Measurements from ENCODE around the gene HTR3C. TPM values are rescaled to one million over a fixed set of nuclear protein-coding genes. Genes with fewer than 3 reads are reported as not detected.
"Not testable (repeated sequence)": the region's sequence is repeated elsewhere in the genome, so short reads cannot be mapped to it uniquely, and the experiment has no call there.

HTR3C gene
- total RNA-seq, 2 donors from 2014 or later: not detected

DNA sequence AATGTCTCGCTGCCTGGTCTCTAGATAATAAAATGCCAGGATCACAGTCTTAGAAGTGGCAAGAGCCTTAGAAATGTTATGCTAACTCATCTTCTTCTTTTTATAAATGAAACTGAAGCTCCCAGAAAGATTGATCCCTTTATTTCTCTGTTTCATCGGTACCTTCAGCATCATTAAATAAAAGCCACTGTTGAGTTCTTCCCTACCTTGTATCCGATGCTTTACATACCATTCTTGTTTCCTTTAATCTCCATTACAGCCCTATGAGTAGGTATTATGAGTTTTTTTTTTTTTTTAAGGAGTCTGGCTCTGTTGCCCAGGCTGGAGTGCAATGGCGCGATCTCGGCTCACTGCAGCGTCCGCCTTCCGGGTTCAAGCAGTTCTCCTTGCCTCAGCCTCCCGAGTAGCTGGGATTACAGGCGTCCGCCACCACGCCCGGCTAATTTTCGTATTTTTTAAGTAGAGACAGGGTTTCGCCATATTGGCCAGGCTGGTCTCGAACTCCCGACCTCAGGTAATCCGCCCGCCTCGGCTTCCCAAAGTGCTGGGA, 34.3 kb upstream of the HTR3C start:
- peaks cover 20% of the 10 kb centered on the region for H3K4me1 Mint-ChIP-seq
- peak overlapping the region; percentile 75 for H3K9ac ChIP-seq (ENCODE audit: extremely low read depth, low read length, poor library complexity, severe bottlenecking)
- H3K4me1 ChIP-seq (ENCODE audit: control insufficient read depth, insufficient read depth, low read length): no peaks in the 10 kb centered on the region
- no peak for DNase-seq
- TF ChIP-seq, protein P1, sequence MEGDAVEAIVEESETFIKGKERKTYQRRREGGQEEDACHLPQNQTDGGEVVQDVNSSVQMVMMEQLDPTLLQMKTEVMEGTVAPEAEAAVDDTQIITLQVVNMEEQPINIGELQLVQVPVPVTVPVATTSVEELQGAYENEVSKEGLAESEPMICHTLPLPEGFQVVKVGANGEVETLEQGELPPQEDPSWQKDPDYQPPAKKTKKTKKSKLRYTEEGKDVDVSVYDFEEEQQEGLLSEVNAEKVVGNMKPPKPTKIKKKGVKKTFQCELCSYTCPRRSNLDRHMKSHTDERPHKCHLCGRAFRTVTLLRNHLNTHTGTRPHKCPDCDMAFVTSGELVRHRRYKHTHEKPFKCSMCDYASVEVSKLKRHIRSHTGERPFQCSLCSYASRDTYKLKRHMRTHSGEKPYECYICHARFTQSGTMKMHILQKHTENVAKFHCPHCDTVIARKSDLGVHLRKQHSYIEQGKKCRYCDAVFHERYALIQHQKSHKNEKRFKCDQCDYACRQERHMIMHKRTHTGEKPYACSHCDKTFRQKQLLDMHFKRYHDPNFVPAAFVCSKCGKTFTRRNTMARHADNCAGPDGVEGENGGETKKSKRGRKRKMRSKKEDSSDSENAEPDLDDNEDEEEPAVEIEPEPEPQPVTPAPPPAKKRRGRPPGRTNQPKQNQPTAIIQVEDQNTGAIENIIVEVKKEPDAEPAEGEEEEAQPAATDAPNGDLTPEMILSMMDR (conservative IDR thresholded peaks at IDR 0.05): no peak
- H3K4me3 Mint-ChIP-seq: peak overlapping the region; percentile 98
- H3K9me3 Mint-ChIP-seq: no peaks in the 10 kb centered on the region
- H3K4me3 ChIP-seq (ENCODE audit: low read length): peak overlapping the region; percentile 96
- no peaks in the 10 kb centered on the region for H3K27me3 ChIP-seq (ENCODE audit: control insufficient read depth, insufficient read depth, low read length, poor library complexity, severe bottlenecking)
- peaks cover 3% of the 10 kb centered on the region for H3K36me3 ChIP-seq (ENCODE audit: control insufficient read depth, insufficient read depth, low read length)
- peak overlapping the region; percentile 99 for H3K27ac Mint-ChIP-seq
- peaks cover 6% of the 10 kb centered on the region for H3K36me3 Mint-ChIP-seq (ENCODE audit: low read depth)
- WGBS, 2 experiments (ENCODE audit: insufficient coverage in 1 of 2, insufficient read length in 1 of 2): 89 to 92% methylated on average over 5 to 21 of the region's 21 CpGs
- no peaks in the 10 kb centered on the region for H3K9me3 ChIP-seq (ENCODE audit: control insufficient read depth, low read length)
- H3K27ac ChIP-seq (ENCODE audit: low read depth, low read length): peak overlapping the region; percentile 77
- peaks cover 5% of the 10 kb centered on the region for H3K27me3 Mint-ChIP-seq (ENCODE audit: insufficient read depth)

DNA sequence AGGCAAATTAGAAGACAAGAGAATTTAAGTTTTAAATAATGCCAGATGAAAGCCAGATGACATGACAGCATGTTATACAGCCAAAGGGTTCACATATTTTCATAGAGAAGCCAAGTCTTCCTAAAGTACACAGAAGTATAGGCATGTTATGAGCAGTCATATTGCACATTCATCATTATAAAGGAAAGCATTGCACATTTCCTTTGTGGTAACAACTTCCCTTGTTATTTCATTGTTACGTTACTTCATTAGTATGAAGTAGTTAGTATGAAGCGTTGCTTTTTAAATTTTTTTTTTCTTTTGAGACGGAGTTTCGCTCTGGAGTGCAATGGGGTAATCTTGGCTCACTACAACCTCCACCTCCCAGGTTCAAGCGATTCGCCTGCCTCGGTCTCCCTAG, 30.5 kb upstream of the HTR3C start:
- Mint-ChIP-seq H3K4me1 (no peaks in the 10 kb centered on the region), H3K4me3 (no peak overlapping the region), H3K27ac (no peak overlapping the region), H3K9me3 (no peaks in the 10 kb centered on the region), H3K36me3 (ENCODE audit: low read depth) (no peaks in the 10 kb centered on the region), H3K27me3 (ENCODE audit: insufficient read depth) (peaks cover 15% of the 10 kb centered on the region)
- H3K27me3 ChIP-seq (ENCODE audit: control insufficient read depth, insufficient read depth, low read length, poor library complexity, severe bottlenecking): no peaks in the 10 kb centered on the region
- no peak overlapping the region for H3K4me3 ChIP-seq (ENCODE audit: low read length)
- no peak for DNase-seq
- H3K9ac ChIP-seq (ENCODE audit: extremely low read depth, low read length, poor library complexity, severe bottlenecking): no peak overlapping the region
- WGBS, 2 experiments (ENCODE audit: insufficient coverage in 1 of 2, insufficient read length in 1 of 2): 96 to 100% methylated on average over 3 to 6 of the region's 7 CpGs
- no peaks in the 10 kb centered on the region for H3K4me1 ChIP-seq (ENCODE audit: control insufficient read depth, insufficient read depth, low read length)
- no peaks in the 10 kb centered on the region for H3K36me3 ChIP-seq (ENCODE audit: control insufficient read depth, insufficient read depth, low read length)
- no peaks in the 10 kb centered on the region for H3K9me3 ChIP-seq (ENCODE audit: control insufficient read depth, low read length)
- H3K27ac ChIP-seq (ENCODE audit: low read depth, low read length): no peak overlapping the region
- TF ChIP-seq, protein P1 (conservative IDR thresholded peaks at IDR 0.05): no peak

DNA sequence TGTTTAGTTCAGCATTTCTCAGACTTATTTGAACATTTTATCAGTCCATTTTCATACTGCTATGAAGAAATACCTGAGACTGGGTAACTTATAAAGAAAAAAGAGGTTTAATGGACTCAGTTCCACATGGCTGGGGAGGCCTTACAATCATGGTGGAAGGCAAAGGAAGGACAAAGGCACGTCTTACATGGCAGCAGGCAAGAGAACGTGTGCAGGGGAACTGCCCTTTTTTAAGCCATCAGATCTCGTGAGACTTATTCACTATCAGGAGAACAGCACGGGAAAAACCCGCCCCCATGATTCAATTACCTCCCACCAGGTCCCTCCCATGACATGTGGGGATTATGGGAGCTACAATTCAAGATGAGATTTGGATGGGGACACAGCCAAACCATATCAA, 27.6 kb upstream of the HTR3C start:
- H3K27ac Mint-ChIP-seq: not testable (repeated sequence)
- 76 to 96% methylated on average over 3 to 5 of the region's 5 CpGs for WGBS, 2 experiments (ENCODE audit: insufficient coverage in 1 of 2, insufficient read length in 1 of 2)
- H3K27me3 Mint-ChIP-seq (ENCODE audit: insufficient read depth): peaks cover 18% of the 10 kb centered on the region

DNA sequence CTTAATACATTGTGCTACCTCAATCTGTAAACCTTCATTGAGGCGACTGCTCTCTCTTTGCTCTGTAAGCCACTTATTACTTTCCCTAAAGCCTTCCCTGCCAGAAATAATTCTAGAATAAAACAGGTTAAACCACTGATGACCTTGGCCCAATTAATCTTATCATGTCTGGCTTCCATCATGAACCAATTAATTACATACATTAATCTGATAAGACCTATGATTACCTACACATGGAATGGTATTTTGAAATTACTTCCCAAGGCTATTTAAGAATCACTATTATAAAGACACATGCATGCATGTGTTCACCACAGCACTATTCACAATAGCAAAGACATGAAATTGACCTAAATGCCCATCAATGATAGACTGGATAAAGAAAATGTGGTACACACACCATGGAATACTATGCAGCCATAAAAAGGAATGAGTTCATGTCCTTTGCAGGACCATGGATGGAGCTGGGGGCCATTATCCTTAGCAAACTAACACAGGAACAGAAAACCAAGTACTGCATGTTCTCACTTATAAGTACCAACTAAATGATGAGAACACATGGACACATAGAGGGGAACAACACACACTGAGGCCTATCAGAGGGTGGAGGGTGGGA, 24.5 kb upstream of the HTR3C start:
- H3K27ac Mint-ChIP-seq; H3K4me1 Mint-ChIP-seq; H3K36me3 Mint-ChIP-seq (ENCODE audit: low read depth); H3K4me3 Mint-ChIP-seq; H3K27ac ChIP-seq (ENCODE audit: low read depth, low read length); H3K9ac ChIP-seq (ENCODE audit: extremely low read depth, low read length, poor library complexity, severe bottlenecking); DNase-seq; H3K27me3 ChIP-seq (ENCODE audit: control insufficient read depth, insufficient read depth, low read length, poor library complexity, severe bottlenecking); H3K9me3 ChIP-seq (ENCODE audit: control insufficient read depth, low read length); H3K36me3 ChIP-seq (ENCODE audit: control insufficient read depth, insufficient read depth, low read length); H3K4me1 ChIP-seq (ENCODE audit: control insufficient read depth, insufficient read depth, low read length); H3K4me3 ChIP-seq (ENCODE audit: low read length); H3K9me3 Mint-ChIP-seq: not testable (repeated sequence)
- H3K27me3 Mint-ChIP-seq (ENCODE audit: insufficient read depth): peaks cover 14% of the 10 kb centered on the region
- 98 to 100% methylated on average over 1 of the region's 1 CpG for WGBS, 2 experiments (ENCODE audit: insufficient coverage in 1 of 2, insufficient read length in 1 of 2)

More for the DNA sequence above, 27.6 kb upstream of the HTR3C start:
- H3K27ac ChIP-seq (ENCODE audit: low read depth, low read length); H3K9me3 Mint-ChIP-seq; H3K9me3 ChIP-seq (ENCODE audit: control insufficient read depth, low read length); H3K4me1 Mint-ChIP-seq; H3K9ac ChIP-seq (ENCODE audit: extremely low read depth, low read length, poor library complexity, severe bottlenecking); H3K4me1 ChIP-seq (ENCODE audit: control insufficient read depth, insufficient read depth, low read length); H3K4me3 Mint-ChIP-seq; H3K36me3 Mint-ChIP-seq (ENCODE audit: low read depth); H3K4me3 ChIP-seq (ENCODE audit: low read length); DNase-seq; H3K36me3 ChIP-seq (ENCODE audit: control insufficient read depth, insufficient read depth, low read length); H3K27me3 ChIP-seq (ENCODE audit: control insufficient read depth, insufficient read depth, low read length, poor library complexity, severe bottlenecking): not testable (repeated sequence)

All from endodermal cell (in vitro differentiated cells).